A673 (cell line): ENCODE measurements around the gene IQCN. TPM values are rescaled to one million over a fixed set of nuclear protein-coding genes. Genes with fewer than 3 reads are reported as not detected.

Experiments used
- BruUV-seq: library from RNA; stranded (reverse); fragments of 400-500 nt; replicated peaks from 2 replicates; lab custom pipeline; 2021; lab: Mats Ljungman, UMichigan
- CTCF ChIA-PET: fragments of 300-600 bp; sonication (Branson Sonifier 250); formaldehyde crosslinking; loops from one replicate; lab custom pipeline; 2022; ENCODE audit warnings: antibody characterized with exemption; lab: Charles Lee
- POLR2A ChIA-PET: fragments of 300-600 bp; sonication (Branson Sonifier 250); formaldehyde crosslinking; loops from one replicate; lab custom pipeline; 2022; ENCODE audit warnings: antibody characterized with exemption; ENCODE audit not compliant: low non-redundant PET; lab: Charles Lee
- DNase-seq: peaks from one replicate; pipeline ENCODE4 v3.0.0-alpha.2; 2015; ENCODE audit warnings: low spot score
- H3K27ac ChIP-seq: fragments of 200-600 bp; sonication (generic); 2 replicates; pipeline ENCODE4 v1.5.1; 2016; ENCODE audit warnings: mixed run types, low read depth, mild to moderate bottlenecking, mixed read lengths, antibody characterized with exemption, low read length; ENCODE audit not compliant: poor library complexity, severe bottlenecking
- H3K27me3 ChIP-seq: fragments of 200-600 bp; sonication (generic); replicated peaks from 2 replicates; pipeline ENCODE4 v1.6.1; 2017; ENCODE audit warnings: mixed run types, low read depth, mild to moderate bottlenecking, mixed read lengths, antibody characterized with exemption, low read length; ENCODE audit not compliant: insufficient read depth, poor library complexity
- H3K36me3 ChIP-seq: fragments of 200-600 bp; sonication (generic); 2 replicates; pipeline ENCODE4 v1.6.1; 2016; ENCODE audit warnings: mixed run types, mild to moderate bottlenecking, mixed read lengths, antibody characterized with exemption, low read length; ENCODE audit not compliant: insufficient read depth, poor library complexity, severe bottlenecking
- H3K4me1 ChIP-seq: fragments of 200-600 bp; sonication (generic); 2 replicates; pipeline ENCODE4 v1.6.1; 2017; ENCODE audit warnings: mixed run types, mild to moderate bottlenecking, mixed read lengths, antibody characterized with exemption, low read length; ENCODE audit not compliant: insufficient read depth, poor library complexity, severe bottlenecking
- H3K4me3 ChIP-seq: fragments of 200-600 bp; sonication (generic); 2 replicates; pipeline ENCODE4 v1.5.1; 2016; ENCODE audit warnings: low read depth, mixed run types, mild to moderate bottlenecking, mixed read lengths, low read length; ENCODE audit not compliant: poor library complexity, severe bottlenecking
- H3K9me3 ChIP-seq: fragments of 200-600 bp; sonication (generic); 2 replicates; pipeline ENCODE4 v1.6.1; 2016; ENCODE audit warnings: mixed run types, low read depth, mild to moderate bottlenecking, mixed read lengths, antibody characterized with exemption, low read length; ENCODE audit not compliant: poor library complexity, severe bottlenecking
- CTCF ChIP-seq: fragments of 300-800, 200-600 bp; sonication (generic); conservative IDR thresholded peaks from 2 replicates; pipeline ENCODE4 v1.5.1; 2017; ENCODE audit warnings: low read depth, mild to moderate bottlenecking, antibody characterized with exemption, low read length, moderate library complexity, mixed read lengths
- EZH2 ChIP-seq: fragments of 200-600 bp; sonication (generic); IDR thresholded peaks from 2 replicates; pipeline ENCODE4 v1.6.1; 2017; ENCODE audit warnings: borderline replicate concordance, low read depth, mild to moderate bottlenecking, mixed read lengths, antibody characterized with exemption, low read length; ENCODE audit not compliant: poor library complexity, severe bottlenecking
- intact Hi-C: fragments of 100-400 bp; cut with micrococcal nuclease; formaldehyde crosslinking; loops from one replicate; pipeline ENCODE4 v1.10.0; 2022; ENCODE audit not compliant: unreplicated experiment
- total RNA-seq: library from RNA; stranded (reverse); gene quantifications from 2 replicates; pipeline ENCODE4 v1.2.3, GENCODE V29; 2021

The IQCN gene
- total RNA-seq, 1 experiment from 2014 or later = 10.2 TPM

- TF ChIP-seq EZH2 (no peak), CTCF (no peak)
- intact Hi-C loops = no loop called here
- Histone ChIP-seq H3K27me3 (no peaks in the 10 kb centered on the region), H3K4me1 (no peaks in the 10 kb centered on the region), H3K36me3 (peaks cover 34% of the 10 kb centered on the region), H3K9me3 (no peaks in the 10 kb centered on the region), H3K27ac (no peak overlapping the region), H3K4me3 (no peak overlapping the region)
- DNase-seq = no peak
- ChIA-PET POLR2A (no interaction called here), CTCF (interaction anchor here (0.6 to 1.2 kb wide), 3 partner anchors 68 to 243 kb away, joined by 4 to 6 read pairs (median 4); no protein-coding TSS in a partner anchor)
- no TSS peak for BruUV-seq
Observed at GRCh38 chr19:18271433-18271841, 2.8 kb downstream of the IQCN start.

DNA sequence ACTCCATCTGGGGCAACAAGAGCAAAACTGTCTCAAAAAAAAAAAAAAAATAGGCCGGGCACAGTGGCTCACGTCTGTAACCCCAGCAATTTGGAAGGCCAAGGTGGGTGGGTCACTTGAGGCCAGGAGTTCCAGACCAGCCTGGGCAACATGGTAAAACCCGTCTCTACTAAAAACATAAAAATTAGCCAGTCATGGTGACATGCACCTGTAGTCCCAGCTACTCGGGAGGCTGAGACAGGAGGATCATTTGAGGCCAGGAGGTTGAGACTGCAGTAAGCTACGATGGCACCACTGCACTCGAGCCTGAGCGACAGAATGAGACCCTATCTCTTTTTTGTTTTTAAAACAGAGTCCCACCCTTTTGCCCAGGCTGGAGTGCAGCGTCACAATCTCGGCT, 3.9 kb downstream of the IQCN start:
- Histone ChIP-seq H3K27ac (no peak overlapping the region), H3K4me1 (no peaks in the 10 kb centered on the region), H3K9me3 (no peaks in the 10 kb centered on the region), H3K4me3 (no peak overlapping the region), H3K27me3 (no peaks in the 10 kb centered on the region), H3K36me3 (peaks cover 34% of the 10 kb centered on the region)
- intact Hi-C loops = no loop called here
- CTCF ChIA-PET = interaction anchor here (0.6 to 1.3 kb wide), 3 partner anchors 9 to 161 kb away, joined by 3 to 9 read pairs (median 7); no protein-coding TSS in a partner anchor
- no TSS peak for BruUV-seq
- no peak for DNase-seq
- TF ChIP-seq EZH2 = no peak
- TF ChIP-seq CTCF = no peak
- POLR2A ChIA-PET = no interaction called here

DNA sequence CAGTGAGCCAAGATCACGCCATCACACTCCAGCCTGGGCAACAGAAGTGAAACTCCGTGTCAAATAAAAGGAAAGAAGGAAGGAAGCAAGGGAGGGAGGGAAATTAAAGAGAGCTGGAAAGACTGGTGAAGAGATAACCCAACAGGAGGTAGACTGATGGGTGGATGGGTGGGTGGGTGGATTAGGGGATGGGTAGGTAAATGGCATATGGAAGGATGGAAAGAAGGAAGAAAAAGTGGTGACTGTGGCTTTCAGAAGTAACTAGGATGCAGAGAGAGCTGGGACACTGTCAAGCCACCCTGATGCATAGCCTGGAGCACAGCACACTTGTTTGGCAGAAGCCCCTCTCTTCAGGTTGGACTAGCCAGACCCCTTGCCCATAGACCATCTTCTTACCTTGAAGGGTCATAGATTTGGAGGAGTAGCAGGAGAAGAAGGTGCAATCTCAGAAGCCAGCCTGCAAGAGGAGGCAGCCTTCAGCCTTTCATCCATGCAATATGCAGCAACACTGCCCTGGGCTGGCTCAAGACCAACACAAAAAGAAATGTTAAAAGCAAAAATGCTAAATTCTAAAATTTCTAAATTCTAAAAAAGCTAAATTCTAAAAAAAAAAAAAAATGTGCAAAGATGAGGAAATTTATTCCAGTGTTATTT, 5.1 kb downstream of the IQCN start:
- DNase-seq = no peak
- ChIA-PET POLR2A (no interaction called here), CTCF (interaction anchor here (0.8 kb wide), 1 partner anchor 10 kb away, joined by 3 read pairs; no protein-coding TSS in a partner anchor)
- peaks cover 35% of the 10 kb centered on the region for H3K36me3 ChIP-seq
- H3K27ac ChIP-seq = no peak overlapping the region
- no TSS peak for BruUV-seq
- no peak overlapping the region for H3K4me3 ChIP-seq
- no peaks in the 10 kb centered on the region for H3K9me3 ChIP-seq
- H3K27me3 ChIP-seq = no peaks in the 10 kb centered on the region
- intact Hi-C loops = no loop called here
- no peaks in the 10 kb centered on the region for H3K4me1 ChIP-seq
- TF ChIP-seq EZH2 (no peak), CTCF (no peak)
